ENCODE data around the gene EFHB.
"Not testable (repeated sequence)": the region's sequence is repeated elsewhere in the genome, so short reads cannot be mapped to it uniquely, and the experiment has no call there.

Gene EFHB

GRCh38 chr3:19877656-19878055 is 56.4 kb downstream of the EFHB start:
- no peaks in the 10 kb centered on the region for H3K4me1 ChIP-seq (ENCODE audit: insufficient read depth, low read length)
- no peaks in the 10 kb centered on the region for H3K79me2 ChIP-seq (ENCODE audit: insufficient read depth, low read length)
- no peak overlapping the region for H3K9ac ChIP-seq (ENCODE audit: low read depth, low read length)
- DNase-seq (no peak), ATAC-seq (ENCODE audit: insufficient read depth, low read depth) (no peak)
- no peaks in the 10 kb centered on the region for H3K9me3 ChIP-seq (ENCODE audit: insufficient read depth, low read length, severe bottlenecking)
- H3K27ac ChIP-seq (ENCODE audit: low read length) = no peak overlapping the region
- no peaks in the 10 kb centered on the region for H4K20me1 ChIP-seq (ENCODE audit: insufficient read depth, low read length)
- no peak overlapping the region for H3K4me2 ChIP-seq (ENCODE audit: insufficient read depth, low read length)
- no peak overlapping the region for H3K4me3 ChIP-seq (ENCODE audit: low read depth in 1 of 2, low read length in 2 of 2)
- H3K27me3 ChIP-seq (ENCODE audit: insufficient read depth, low read length, poor library complexity) = no peaks in the 10 kb centered on the region
- no peak for TF ChIP-seq EZH2 (IDR thresholded peaks at IDR 0.05; ENCODE audit: borderline replicate concordance, low read depth, low read length, severe bottlenecking)
- TF ChIP-seq, protein P1, sequence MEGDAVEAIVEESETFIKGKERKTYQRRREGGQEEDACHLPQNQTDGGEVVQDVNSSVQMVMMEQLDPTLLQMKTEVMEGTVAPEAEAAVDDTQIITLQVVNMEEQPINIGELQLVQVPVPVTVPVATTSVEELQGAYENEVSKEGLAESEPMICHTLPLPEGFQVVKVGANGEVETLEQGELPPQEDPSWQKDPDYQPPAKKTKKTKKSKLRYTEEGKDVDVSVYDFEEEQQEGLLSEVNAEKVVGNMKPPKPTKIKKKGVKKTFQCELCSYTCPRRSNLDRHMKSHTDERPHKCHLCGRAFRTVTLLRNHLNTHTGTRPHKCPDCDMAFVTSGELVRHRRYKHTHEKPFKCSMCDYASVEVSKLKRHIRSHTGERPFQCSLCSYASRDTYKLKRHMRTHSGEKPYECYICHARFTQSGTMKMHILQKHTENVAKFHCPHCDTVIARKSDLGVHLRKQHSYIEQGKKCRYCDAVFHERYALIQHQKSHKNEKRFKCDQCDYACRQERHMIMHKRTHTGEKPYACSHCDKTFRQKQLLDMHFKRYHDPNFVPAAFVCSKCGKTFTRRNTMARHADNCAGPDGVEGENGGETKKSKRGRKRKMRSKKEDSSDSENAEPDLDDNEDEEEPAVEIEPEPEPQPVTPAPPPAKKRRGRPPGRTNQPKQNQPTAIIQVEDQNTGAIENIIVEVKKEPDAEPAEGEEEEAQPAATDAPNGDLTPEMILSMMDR (IDR thresholded peaks at IDR 0.05; ENCODE audit: borderline replicate concordance, extremely low read depth, low read length, poor library complexity, severe bottlenecking) = no peak
- H3K36me3 ChIP-seq (ENCODE audit: insufficient read depth, low read length) = no peaks in the 10 kb centered on the region
- no peak overlapping the region for H2AFZ ChIP-seq (ENCODE audit: low read depth, low read length)

DNA sequence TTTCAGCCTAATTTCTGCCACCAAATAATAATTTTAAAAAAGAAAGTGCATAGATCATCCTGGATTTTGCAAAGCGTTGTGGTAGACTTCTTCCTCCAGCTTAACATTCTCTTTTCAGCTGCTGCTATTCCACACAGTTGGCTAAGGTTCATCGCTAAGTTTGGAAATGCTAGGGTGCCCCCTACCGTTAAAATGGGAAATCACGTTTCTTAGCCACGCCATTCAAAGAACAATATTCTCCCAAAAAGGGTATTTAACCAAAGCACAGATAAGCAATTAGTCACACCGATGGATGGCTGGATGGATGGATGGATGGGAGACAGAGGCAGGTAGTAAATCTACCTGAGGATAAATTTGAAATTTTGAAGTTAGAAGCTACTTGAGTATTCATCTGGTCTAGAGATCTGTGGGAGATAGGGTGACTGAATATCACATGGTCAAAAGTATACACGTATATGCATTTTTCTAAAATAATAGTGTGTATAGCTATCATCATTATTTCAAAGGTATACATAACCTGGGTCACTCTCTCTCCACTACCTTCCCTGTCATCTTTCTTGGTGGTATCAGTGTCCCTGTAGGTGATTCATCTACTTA is 67.2 kb downstream of the EFHB start:
- Histone ChIP-seq H2AFZ (ENCODE audit: low read depth, low read length) (no peak overlapping the region), H3K79me2 (ENCODE audit: insufficient read depth, low read length) (no peaks in the 10 kb centered on the region), H3K27ac (ENCODE audit: low read length) (no peak overlapping the region), H3K9ac (ENCODE audit: low read depth, low read length) (no peak overlapping the region), H3K36me3 (ENCODE audit: insufficient read depth, low read length) (no peaks in the 10 kb centered on the region), H3K9me3 (ENCODE audit: insufficient read depth, low read length, severe bottlenecking) (no peaks in the 10 kb centered on the region), H4K20me1 (ENCODE audit: insufficient read depth, low read length) (no peaks in the 10 kb centered on the region), H3K4me3 (ENCODE audit: low read depth in 1 of 2, low read length in 2 of 2) (no peak overlapping the region), H3K4me1 (ENCODE audit: insufficient read depth, low read length) (no peaks in the 10 kb centered on the region), H3K4me2 (ENCODE audit: insufficient read depth, low read length) (no peak overlapping the region), H3K27me3 (ENCODE audit: insufficient read depth, low read length, poor library complexity) (no peaks in the 10 kb centered on the region)
- ATAC-seq (ENCODE audit: insufficient read depth, low read depth) (peak; percentile 82), DNase-seq (peak; percentile 55)
- TF ChIP-seq, protein P1 (IDR thresholded peaks at IDR 0.05; ENCODE audit: borderline replicate concordance, extremely low read depth, low read length, poor library complexity, severe bottlenecking) = peak; percentile 88
- TF ChIP-seq EZH2 (IDR thresholded peaks at IDR 0.05; ENCODE audit: borderline replicate concordance, low read depth, low read length, severe bottlenecking) = no peak

- H3K9ac ChIP-seq (ENCODE audit: low read depth, low read length); H4K20me1 ChIP-seq (ENCODE audit: insufficient read depth, low read length); H2AFZ ChIP-seq (ENCODE audit: low read depth, low read length); H3K27ac ChIP-seq (ENCODE audit: low read length); H3K4me2 ChIP-seq (ENCODE audit: insufficient read depth, low read length); ATAC-seq (ENCODE audit: insufficient read depth, low read depth); H3K4me3 ChIP-seq (ENCODE audit: low read depth in 1 of 2, low read length in 2 of 2); H3K36me3 ChIP-seq (ENCODE audit: insufficient read depth, low read length); H3K79me2 ChIP-seq (ENCODE audit: insufficient read depth, low read length); H3K27me3 ChIP-seq (ENCODE audit: insufficient read depth, low read length, poor library complexity); H3K9me3 ChIP-seq (ENCODE audit: insufficient read depth, low read length, severe bottlenecking); H3K4me1 ChIP-seq (ENCODE audit: insufficient read depth, low read length); DNase-seq: not testable (repeated sequence)
Measured at GRCh38 chr3:19855318-19855717, 78.7 kb downstream of the EFHB start.

DNA sequence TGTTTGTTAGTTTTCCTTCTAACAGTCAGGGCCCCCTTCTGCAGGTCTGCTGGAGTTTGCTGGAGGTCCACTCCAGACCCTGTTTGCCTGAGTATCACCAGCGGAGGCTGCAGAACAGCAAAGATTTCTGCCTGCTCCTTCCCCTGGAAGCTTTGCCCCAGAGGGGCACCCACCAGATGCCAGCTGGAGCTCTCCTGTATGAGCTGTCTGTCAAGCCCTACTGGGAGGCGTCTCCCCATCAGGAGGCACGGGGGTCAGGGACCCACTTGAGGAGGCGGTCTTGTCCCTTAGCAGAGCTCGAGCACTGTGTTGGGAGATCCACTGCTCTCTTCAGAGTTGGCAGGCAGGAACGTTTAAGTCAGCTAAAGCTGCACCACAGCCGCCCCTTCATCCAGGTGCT is 87.4 kb downstream of the EFHB start:
- not testable (repeated sequence) for H2AFZ ChIP-seq (ENCODE audit: low read depth, low read length); DNase-seq; H3K79me2 ChIP-seq (ENCODE audit: insufficient read depth, low read length); H3K4me1 ChIP-seq (ENCODE audit: insufficient read depth, low read length); H3K36me3 ChIP-seq (ENCODE audit: insufficient read depth, low read length); H3K4me2 ChIP-seq (ENCODE audit: insufficient read depth, low read length); H3K4me3 ChIP-seq (ENCODE audit: low read depth in 1 of 2, low read length in 2 of 2); ATAC-seq (ENCODE audit: insufficient read depth, low read depth); H3K27me3 ChIP-seq (ENCODE audit: insufficient read depth, low read length, poor library complexity); H3K9me3 ChIP-seq (ENCODE audit: insufficient read depth, low read length, severe bottlenecking); H3K9ac ChIP-seq (ENCODE audit: low read depth, low read length); H4K20me1 ChIP-seq (ENCODE audit: insufficient read depth, low read length); H3K27ac ChIP-seq (ENCODE audit: low read length)
